ENCODE results near the gene TMEM259. TPM values are rescaled to one million over a fixed set of nuclear protein-coding genes. Genes with fewer than 3 reads are reported as not detected.
A peak's percentile ranks its signal among the peaks of the same experiment; 100 is the strongest.

TMEM259 gene
- total and polyA plus RNA-seq, 2 of the 13 experiments (the other 11 are each of a cell fraction or from before 2014, with no cell fraction given): 64.7 to 164 TPM

- TF ChIP-seq PRDM15 (CRISPR knock-in tag; IDR thresholded peaks at IDR 0.05) (no peak), ZNF557 (CRISPR knock-in tag; IDR thresholded peaks at IDR 0.05) (no peak), ZNF276 (CRISPR knock-in tag; IDR thresholded peaks at IDR 0.05; ENCODE audit: low read depth) (peak; percentile 67; the same call in 1 of the 2 replicates), ZFP41 (CRISPR knock-in tag; IDR thresholded peaks at IDR 0.05; ENCODE audit: borderline replicate concordance) (0 out of 2 replicates have a peak, but pooled peaks have one; percentile 14), MTERF4 (CRISPR knock-in tag; IDR thresholded peaks at IDR 0.05) (peak; percentile 49; the same call in 1 of the 2 replicates), ATF4 (CRISPR knock-in tag; IDR thresholded peaks at IDR 0.05) (no peak), ZBTB8A (CRISPR knock-in tag; IDR thresholded peaks at IDR 0.05; ENCODE audit: borderline replicate concordance, low read depth) (no peak), LRRFIP1 (CRISPR knock-in tag; conservative IDR thresholded peaks at IDR 0.05) (no peak), ARID4A (CRISPR knock-in tag; IDR thresholded peaks at IDR 0.05; ENCODE audit: borderline replicate concordance) (peak; percentile 6; the same call in 1 of the 2 replicates), SP2 (CRISPR knock-in tag; IDR thresholded peaks at IDR 0.05) (0 out of 2 replicates have a peak, but pooled peaks have one; percentile 1), KLF16 (CRISPR knock-in tag; IDR thresholded peaks at IDR 0.05) (no peak), ZNF12 (CRISPR knock-in tag; IDR thresholded peaks at IDR 0.05) (0 out of 2 replicates have a peak, but pooled peaks have one; percentile 26), IKZF4 (CRISPR knock-in tag; IDR thresholded peaks at IDR 0.05; ENCODE audit: borderline replicate concordance, low read depth, not compliant biosample characterization) (peak; percentile 15)
These were observed 44.7 kb upstream of the TMEM259 start (continued) for GRCh38 chr19:1065606-1066109.

Data from HepG2 (cell line).